HG03066 (cell line): ENCODE results near the gene CABLES1.
"Not testable (repeated sequence)": the region's sequence is repeated elsewhere in the genome, so short reads cannot be mapped to it uniquely, and the experiment has no call there.

Experiments used
- ATAC-seq: cut with Tn5 transposase; IDR thresholded peaks from one replicate; pipeline ENCODE4 v1.9.1; 2021; ENCODE audit warnings: low read depth; ENCODE audit not compliant: unreplicated experiment

Gene CABLES1

GRCh38 chr18:23279931-23280330, 144.6 kb downstream of the CABLES1 start:
- no peak for ATAC-seq

GRCh38 chr18:23280844-23281243, 145.6 kb downstream of the CABLES1 start:
- no peak for ATAC-seq

GRCh38 chr18:23281626-23282436, 146.5 kb downstream of the CABLES1 start:
- no peak for ATAC-seq

GRCh38 chr18:23282437-23282781, 147.1 kb downstream of the CABLES1 start:
- ATAC-seq = no peak

GRCh38 chr18:23283916-23284430, 148.7 kb downstream of the CABLES1 start:
- ATAC-seq = peak; percentile 90

- no peak for ATAC-seq
Measured at GRCh38 chr18:23284629-23285028, 149.3 kb downstream of the CABLES1 start.

GRCh38 chr18:23285581-23285980, 150.3 kb downstream of the CABLES1 start:
- not testable (repeated sequence) for ATAC-seq

- ATAC-seq = no peak
Measured at GRCh38 chr18:23291456-23292205, 156.3 kb downstream of the CABLES1 start.

- ATAC-seq = no peak
Measured at GRCh38 chr18:23300231-23300805, 165.0 kb downstream of the CABLES1 start.

- no peak for ATAC-seq
Measured at GRCh38 chr18:23301972-23302371, 166.7 kb downstream of the CABLES1 start.

- ATAC-seq = no peak
Measured at GRCh38 chr18:23302511-23302850, 167.2 kb downstream of the CABLES1 start.

- ATAC-seq = no peak
Measured at GRCh38 chr18:23302851-23303527, 167.7 kb downstream of the CABLES1 start.

- ATAC-seq = peak; percentile 90
Measured at GRCh38 chr18:23306822-23307221, 171.5 kb downstream of the CABLES1 start.

GRCh38 chr18:23307567-23308295, 172.4 kb downstream of the CABLES1 start:
- peak; percentile 49 for ATAC-seq
